HCT116 (cell line): Measurements from ENCODE around the gene PRKCH. TPM values are rescaled to one million over a fixed set of nuclear protein-coding genes. Genes with fewer than 3 reads are reported as not detected.

Experiments
- ATAC-seq: fragments of 200-7000 bp; cut with Tn5 transposase; 2 replicates; pipeline ENCODE4 v1.9.1; 2020; ENCODE audit warnings: mild to moderate bottlenecking, moderate library complexity
- BruUV-seq: library from RNA; stranded (reverse); fragments of 400-500 nt; replicated peaks from 2 replicates; lab custom pipeline; 2021; lab: Mats Ljungman, UMichigan
- CTCF ChIA-PET: fragments of 300-600 bp; sonication (Branson Sonifier 250); formaldehyde crosslinking; loops from one replicate; lab custom pipeline; 2021; ENCODE audit warnings: antibody characterized with exemption; lab: Charles Lee
- POLR2A ChIA-PET: fragments of 300-600, 350-600 bp; sonication (Branson Sonifier 250); formaldehyde crosslinking; loops from one replicate; lab custom pipeline; 2021; ENCODE audit warnings: antibody characterized with exemption; lab: Charles Lee
- RAD21 ChIA-PET, 2 experiments: fragments of 300-600 bp; sonication (Branson Sonifier 250); formaldehyde crosslinking; loops; one replicate each; lab custom pipeline; 2023; ENCODE audit warnings: low total read pairs in 2 of 2; ENCODE audit not compliant: uncharacterized antibody in 2 of 2, unreplicated experiment in 2 of 2, low non-redundant PET in 1 of 2; lab: Charles Lee
- DNase-seq: peaks from one replicate; pipeline ENCODE4 v3.0.0-alpha.2; 2010; ENCODE audit warnings: low read depth, low spot score
- H2AFZ ChIP-seq: fragments of 200-600 bp; shearing (Covaris generic), sonication (generic); 2 replicates; pipeline ENCODE4 v1.6.1; 2017; ENCODE audit warnings: low read depth, mixed run types, mixed read lengths, antibody characterized with exemption, low read length; ENCODE audit not compliant: poor library complexity, severe bottlenecking
- H3K27ac ChIP-seq: 2 replicates; pipeline ENCODE4 v1.5.1; 2012; ENCODE audit warnings: low read depth, low read length
- H3K27me3 ChIP-seq: fragments of 200-600 bp; sonication (generic); 2 replicates; pipeline ENCODE4 v1.6.1; 2016; ENCODE audit warnings: mixed run types, low read length, mixed read lengths; ENCODE audit not compliant: insufficient read depth
- H3K36me3 ChIP-seq, 2 experiments: fragments of 200-500 bp in 1 of 2; fragments of 200-600 bp in 1 of 2; sonication (Bioruptor generic) in 1 of 2; sonication (generic) in 1 of 2; 2 replicates each; pipeline versions ENCODE4 v1.5.1 to v1.6.1; 2014 to 2016; ENCODE audit warnings: low read length in 2 of 2, inconsistent platforms in 1 of 2, mixed read lengths in 1 of 2, mixed run types in 1 of 2; ENCODE audit not compliant: insufficient read depth in 2 of 2, control insufficient read depth in 1 of 2
- H3K4me1 ChIP-seq, 2 experiments: fragments of 200-600 bp in 1 of 2; sonication (generic) in 1 of 2; 2 replicates each; pipeline versions ENCODE4 v1.5.1 to v1.6.1; 2012 to 2017; ENCODE audit warnings: low read length in 2 of 2, inconsistent platforms in 1 of 2, mild to moderate bottlenecking in 1 of 2, mixed read lengths in 1 of 2, mixed run types in 1 of 2, moderate library complexity in 1 of 2; ENCODE audit not compliant: insufficient read depth in 2 of 2, control insufficient read depth in 1 of 2
- H3K4me2 ChIP-seq: fragments of 200-600 bp; sonication (generic); 2 replicates; pipeline ENCODE4 v1.6.1; 2017; ENCODE audit warnings: mixed run types, low read length, mixed read lengths
- H3K4me3 ChIP-seq, 2 experiments: fragments of 200-600 bp in 1 of 2; sonication (generic) in 1 of 2; replicated peaks in 1 of 2; 2 replicates each; pipeline ENCODE4 v1.5.1; 2011 to 2016; ENCODE audit warnings: low read length in 2 of 2, control low read depth in 1 of 2, low read depth in 1 of 2, mild to moderate bottlenecking in 1 of 2, mixed read lengths in 1 of 2, mixed run types in 1 of 2
- H3K79me2 ChIP-seq: fragments of 200-600 bp; sonication (generic); 2 replicates; pipeline ENCODE4 v1.6.1; 2017; ENCODE audit warnings: mild to moderate bottlenecking, mixed run types, low read length, moderate library complexity, mixed read lengths; ENCODE audit not compliant: insufficient read depth
- H3K9ac ChIP-seq: fragments of 200-600 bp; sonication (generic); 2 replicates; pipeline ENCODE4 v1.6.1; 2016; ENCODE audit warnings: low read length, mixed read lengths
- H3K9me2 ChIP-seq: fragments of 200-600 bp; sonication (generic), shearing (Covaris generic); 2 replicates; pipeline ENCODE4 v1.6.1; 2017; ENCODE audit warnings: mixed run types, mild to moderate bottlenecking, moderate library complexity; ENCODE audit not compliant: insufficient read depth
- H3K9me3 ChIP-seq, 2 experiments: fragments of 200-500 bp in 1 of 2; fragments of 200-600 bp in 1 of 2; sonication (Bioruptor generic) in 1 of 2; sonication (generic) in 1 of 2; 2 replicates each; pipeline ENCODE4 v1.6.1; 2014 to 2017; ENCODE audit warnings: low read length in 2 of 2, mixed read lengths in 2 of 2, inconsistent platforms in 1 of 2, low read depth in 1 of 2, mild to moderate bottlenecking in 1 of 2, mixed run types in 1 of 2, moderate library complexity in 1 of 2; ENCODE audit not compliant: control insufficient read depth in 1 of 2, insufficient read depth in 1 of 2
- H4K20me1 ChIP-seq: fragments of 200-600 bp; sonication (generic), shearing (Covaris generic); 2 replicates; pipeline ENCODE4 v1.6.1; 2017; ENCODE audit warnings: mixed run types, mild to moderate bottlenecking, moderate library complexity; ENCODE audit not compliant: insufficient read depth
- ATF3 ChIP-seq: IDR thresholded peaks from 2 replicates; pipeline ENCODE4 v1.6.1; 2012
- CBX3 ChIP-seq: IDR thresholded peaks from 2 replicates; pipeline ENCODE4 v1.6.1; 2012; ENCODE audit warnings: low read depth
- CEBPB ChIP-seq: IDR thresholded peaks from 2 replicates; pipeline ENCODE4 v1.6.1; 2012; ENCODE audit warnings: low read depth
- EGR1 ChIP-seq: IDR thresholded peaks from 2 replicates; pipeline ENCODE4 v1.6.1; 2012; ENCODE audit warnings: low read depth
- ELF1 ChIP-seq: IDR thresholded peaks from 2 replicates; pipeline ENCODE4 v1.6.1; 2012; ENCODE audit warnings: low read depth, borderline replicate concordance
- EZH2 ChIP-seq: fragments of 200-600 bp; sonication (generic); IDR thresholded peaks from 2 replicates; pipeline ENCODE4 v1.6.1; 2017; ENCODE audit warnings: antibody characterized with exemption, mixed run types
- EZH2phosphoT487 ChIP-seq: fragments of 200-600 bp; IDR thresholded peaks from 2 replicates; pipeline ENCODE4 v1.6.1; 2018; ENCODE audit warnings: antibody characterized with exemption, borderline replicate concordance
- JUND ChIP-seq: IDR thresholded peaks from 2 replicates; pipeline ENCODE4 v1.6.1; 2012
- MAX ChIP-seq: IDR thresholded peaks from 2 replicates; pipeline ENCODE4 v1.6.1; 2012
- POLR2A ChIP-seq: IDR thresholded peaks from 2 replicates; pipeline ENCODE4 v1.7.0; 2011; ENCODE audit warnings: borderline replicate concordance; ENCODE audit not compliant: insufficient read depth, insufficient read length; ENCODE audit errors: extremely low read depth
- POLR2AphosphoS5 ChIP-seq: IDR thresholded peaks from 2 replicates; pipeline ENCODE4 v1.6.1; 2011; ENCODE audit warnings: mild to moderate bottlenecking, low read depth, low read length, moderate library complexity
- RAD21 ChIP-seq: IDR thresholded peaks from 2 replicates; pipeline ENCODE4 v1.6.1; 2012; ENCODE audit warnings: low read depth, mild to moderate bottlenecking
- SIN3A ChIP-seq: IDR thresholded peaks from 2 replicates; pipeline ENCODE4 v1.6.1; 2012; ENCODE audit warnings: low read depth
- SRF ChIP-seq: IDR thresholded peaks from 2 replicates; pipeline ENCODE4 v1.6.1; 2012; ENCODE audit warnings: low read depth
- YY1 ChIP-seq: IDR thresholded peaks from 2 replicates; pipeline ENCODE4 v1.6.1; 2011; ENCODE audit warnings: low read length, low read depth, moderate library complexity, mild to moderate bottlenecking; ENCODE audit not compliant: insufficient replicate concordance; ENCODE audit errors: extremely low read depth
- ZFX ChIP-seq: fragments of 450-650 bp; IDR thresholded peaks from 2 replicates; pipeline ENCODE4 v1.6.1; 2017
- ZNF274 ChIP-seq: fragments of 200-500 bp; sonication (Bioruptor generic); IDR thresholded peaks from 2 replicates; pipeline ENCODE4 v1.6.1; 2014; ENCODE audit warnings: mild to moderate bottlenecking, low read depth, low read length, inconsistent platforms
- intact Hi-C: fragments of 100-400 bp; cut with micrococcal nuclease; formaldehyde crosslinking; loops from 2 replicates; pipeline ENCODE4 v1.10.0; 2022
- total RNA-seq: library from RNA; stranded (reverse); gene quantifications from one replicate; pipeline ENCODE4 v1.2.1, GENCODE V29; 2021; ENCODE audit not compliant: unreplicated experiment
- TF ChIP-seq, protein P1 (sequence below): IDR thresholded peaks from 2 replicates; pipeline ENCODE4 v1.6.1; 2012; ENCODE audit warnings: low read depth
- TF ChIP-seq, protein P2 (sequence below), 3 experiments: fragments of 200-600 bp in 1 of 3; sonication (generic) in 1 of 3; IDR thresholded peaks in 2 of 3; conservative IDR thresholded peaks in 1 of 3; 2 replicates each; pipeline ENCODE4 v1.5.1; 2012 to 2017; ENCODE audit warnings: low read depth in 2 of 3, low read length in 2 of 3, antibody characterized with exemption in 1 of 3, borderline replicate concordance in 1 of 3, control low read depth in 1 of 3, mild to moderate bottlenecking in 1 of 3, mixed read lengths in 1 of 3, mixed run types in 1 of 3, moderate library complexity in 1 of 3; ENCODE audit not compliant: insufficient read depth in 1 of 3
- TF ChIP-seq, protein P3 (sequence below): IDR thresholded peaks from 2 replicates; pipeline ENCODE4 v1.6.1; 2011; ENCODE audit warnings: mild to moderate bottlenecking, low read length, moderate library complexity; ENCODE audit not compliant: insufficient replicate concordance; ENCODE audit errors: extremely low read depth

The PRKCH gene
- total RNA-seq, 1 experiment from 2014 or later: 16.6 TPM

DNA sequence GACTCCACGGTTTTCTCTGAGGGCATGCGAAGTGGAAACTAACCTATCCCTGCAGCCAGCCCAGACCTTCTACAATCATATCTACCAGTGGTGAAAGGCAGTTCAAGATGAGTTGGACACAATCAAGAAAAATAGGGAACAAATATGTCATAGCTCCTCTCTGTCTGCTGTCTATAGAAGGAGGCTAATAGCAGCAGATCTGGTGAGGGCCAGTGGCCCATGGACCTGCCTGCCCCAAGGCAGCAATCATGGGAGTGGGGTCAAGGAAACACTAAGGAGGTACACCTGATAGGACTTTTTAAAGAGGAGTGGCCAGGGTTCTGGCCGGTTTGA is 149.5 kb downstream of the PRKCH start:
- POLR2A ChIA-PET: no interaction called here
- Histone ChIP-seq H3K27me3 (no peaks in the 10 kb centered on the region), H2AFZ (no peak overlapping the region), H3K9me3 (no peaks in the 10 kb centered on the region), H3K4me2 (no peak overlapping the region), H4K20me1 (no peaks in the 10 kb centered on the region), H3K79me2 (no peaks in the 10 kb centered on the region), H3K9me2 (no peaks in the 10 kb centered on the region), H3K36me3 (no peaks in the 10 kb centered on the region), H3K9ac (no peak overlapping the region), H3K4me1 (peaks cover 14 to 15% of the 10 kb centered on the region in 2 experiments), H3K27ac (no peak overlapping the region), H3K4me3 (no peak overlapping the region)
- RAD21 ChIA-PET: no interaction called here
- TF ChIP-seq, protein P1, sequence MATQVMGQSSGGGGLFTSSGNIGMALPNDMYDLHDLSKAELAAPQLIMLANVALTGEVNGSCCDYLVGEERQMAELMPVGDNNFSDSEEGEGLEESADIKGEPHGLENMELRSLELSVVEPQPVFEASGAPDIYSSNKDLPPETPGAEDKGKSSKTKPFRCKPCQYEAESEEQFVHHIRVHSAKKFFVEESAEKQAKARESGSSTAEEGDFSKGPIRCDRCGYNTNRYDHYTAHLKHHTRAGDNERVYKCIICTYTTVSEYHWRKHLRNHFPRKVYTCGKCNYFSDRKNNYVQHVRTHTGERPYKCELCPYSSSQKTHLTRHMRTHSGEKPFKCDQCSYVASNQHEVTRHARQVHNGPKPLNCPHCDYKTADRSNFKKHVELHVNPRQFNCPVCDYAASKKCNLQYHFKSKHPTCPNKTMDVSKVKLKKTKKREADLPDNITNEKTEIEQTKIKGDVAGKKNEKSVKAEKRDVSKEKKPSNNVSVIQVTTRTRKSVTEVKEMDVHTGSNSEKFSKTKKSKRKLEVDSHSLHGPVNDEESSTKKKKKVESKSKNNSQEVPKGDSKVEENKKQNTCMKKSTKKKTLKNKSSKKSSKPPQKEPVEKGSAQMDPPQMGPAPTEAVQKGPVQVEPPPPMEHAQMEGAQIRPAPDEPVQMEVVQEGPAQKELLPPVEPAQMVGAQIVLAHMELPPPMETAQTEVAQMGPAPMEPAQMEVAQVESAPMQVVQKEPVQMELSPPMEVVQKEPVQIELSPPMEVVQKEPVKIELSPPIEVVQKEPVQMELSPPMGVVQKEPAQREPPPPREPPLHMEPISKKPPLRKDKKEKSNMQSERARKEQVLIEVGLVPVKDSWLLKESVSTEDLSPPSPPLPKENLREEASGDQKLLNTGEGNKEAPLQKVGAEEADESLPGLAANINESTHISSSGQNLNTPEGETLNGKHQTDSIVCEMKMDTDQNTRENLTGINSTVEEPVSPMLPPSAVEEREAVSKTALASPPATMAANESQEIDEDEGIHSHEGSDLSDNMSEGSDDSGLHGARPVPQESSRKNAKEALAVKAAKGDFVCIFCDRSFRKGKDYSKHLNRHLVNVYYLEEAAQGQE: no peak
- TF ChIP-seq YY1 (no peak), MAX (no peak), SIN3A (no peak), ZNF274 (no peak), POLR2A (no peak), SRF (no peak), JUND (no peak), CBX3 (no peak), ELF1 (no peak), EGR1 (no peak), ATF3 (no peak), POLR2AphosphoS5 (no peak), CEBPB (no peak), RAD21 (no peak), ZFX (no peak), EZH2 (no peak), EZH2phosphoT487 (no peak)
- TF ChIP-seq, protein P2, sequence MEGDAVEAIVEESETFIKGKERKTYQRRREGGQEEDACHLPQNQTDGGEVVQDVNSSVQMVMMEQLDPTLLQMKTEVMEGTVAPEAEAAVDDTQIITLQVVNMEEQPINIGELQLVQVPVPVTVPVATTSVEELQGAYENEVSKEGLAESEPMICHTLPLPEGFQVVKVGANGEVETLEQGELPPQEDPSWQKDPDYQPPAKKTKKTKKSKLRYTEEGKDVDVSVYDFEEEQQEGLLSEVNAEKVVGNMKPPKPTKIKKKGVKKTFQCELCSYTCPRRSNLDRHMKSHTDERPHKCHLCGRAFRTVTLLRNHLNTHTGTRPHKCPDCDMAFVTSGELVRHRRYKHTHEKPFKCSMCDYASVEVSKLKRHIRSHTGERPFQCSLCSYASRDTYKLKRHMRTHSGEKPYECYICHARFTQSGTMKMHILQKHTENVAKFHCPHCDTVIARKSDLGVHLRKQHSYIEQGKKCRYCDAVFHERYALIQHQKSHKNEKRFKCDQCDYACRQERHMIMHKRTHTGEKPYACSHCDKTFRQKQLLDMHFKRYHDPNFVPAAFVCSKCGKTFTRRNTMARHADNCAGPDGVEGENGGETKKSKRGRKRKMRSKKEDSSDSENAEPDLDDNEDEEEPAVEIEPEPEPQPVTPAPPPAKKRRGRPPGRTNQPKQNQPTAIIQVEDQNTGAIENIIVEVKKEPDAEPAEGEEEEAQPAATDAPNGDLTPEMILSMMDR (IDR thresholded peaks at IDR 0.05 in 2 of 3, conservative IDR thresholded peaks at IDR 0.05 in 1 of 3; ENCODE audit: borderline replicate concordance in 1 of 3, insufficient read depth in 1 of 3, low read depth in 2 of 3, low read length in 2 of 3): no peak
- TF ChIP-seq, protein P3, sequence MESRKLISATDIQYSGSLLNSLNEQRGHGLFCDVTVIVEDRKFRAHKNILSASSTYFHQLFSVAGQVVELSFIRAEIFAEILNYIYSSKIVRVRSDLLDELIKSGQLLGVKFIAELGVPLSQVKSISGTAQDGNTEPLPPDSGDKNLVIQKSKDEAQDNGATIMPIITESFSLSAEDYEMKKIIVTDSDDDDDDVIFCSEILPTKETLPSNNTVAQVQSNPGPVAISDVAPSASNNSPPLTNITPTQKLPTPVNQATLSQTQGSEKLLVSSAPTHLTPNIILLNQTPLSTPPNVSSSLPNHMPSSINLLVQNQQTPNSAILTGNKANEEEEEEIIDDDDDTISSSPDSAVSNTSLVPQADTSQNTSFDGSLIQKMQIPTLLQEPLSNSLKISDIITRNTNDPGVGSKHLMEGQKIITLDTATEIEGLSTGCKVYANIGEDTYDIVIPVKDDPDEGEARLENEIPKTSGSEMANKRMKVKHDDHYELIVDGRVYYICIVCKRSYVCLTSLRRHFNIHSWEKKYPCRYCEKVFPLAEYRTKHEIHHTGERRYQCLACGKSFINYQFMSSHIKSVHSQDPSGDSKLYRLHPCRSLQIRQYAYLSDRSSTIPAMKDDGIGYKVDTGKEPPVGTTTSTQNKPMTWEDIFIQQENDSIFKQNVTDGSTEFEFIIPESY: no peak
- DNase-seq (no peak), ATAC-seq (no peak)
- CTCF ChIA-PET: interaction anchor here (0.8 to 1.4 kb wide), 2 partner anchors 260 to 367 kb away, joined by 3 to 4 read pairs; no protein-coding TSS in a partner anchor
- no TSS peak for BruUV-seq
- intact Hi-C loops: no loop called here
